NCI-H2081 (cell line): ENCODE data around the gene MSLN.

Source experiments
- DNase-seq, 2 experiments: peaks; one replicate each; lab custom pipeline; 2025; lab: John Stamatoyannopoulos, UW

MSLN gene

DNA sequence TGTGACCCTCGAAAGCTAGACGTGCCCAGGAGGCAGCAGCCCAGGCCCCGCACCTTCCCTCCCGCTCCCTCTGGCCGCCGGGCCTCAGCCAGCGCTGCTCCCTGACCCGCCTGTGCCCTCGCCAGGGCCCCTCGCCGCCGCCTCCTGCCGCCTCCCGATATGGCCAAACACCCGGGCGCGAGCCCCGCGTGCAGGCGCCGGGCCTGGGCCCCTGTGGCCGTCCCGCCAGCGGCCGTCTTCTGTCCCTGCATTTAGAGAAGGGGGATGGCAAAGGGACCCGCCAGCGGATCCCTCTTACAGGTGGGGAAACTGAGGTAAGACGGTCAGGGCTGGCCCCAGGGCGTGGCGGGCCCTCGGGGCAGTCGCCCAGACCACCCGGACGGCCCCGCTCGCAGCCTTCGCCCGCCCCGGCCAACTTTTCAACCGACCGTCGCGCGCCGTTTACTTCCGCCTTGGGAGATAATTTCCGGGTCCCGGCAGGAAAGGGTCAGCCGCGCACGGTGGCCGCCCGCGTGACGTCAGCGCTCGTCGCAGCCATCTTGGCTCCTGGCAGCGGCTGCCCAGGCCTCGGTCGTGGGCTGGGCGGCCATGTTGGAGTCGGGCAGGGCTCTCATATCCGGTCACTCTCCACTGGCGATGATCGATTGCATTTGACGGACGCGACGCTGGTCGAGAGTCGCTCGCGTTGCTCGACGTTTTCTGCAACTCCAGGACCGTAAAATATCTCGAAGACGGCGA is 47.0 kb downstream of the MSLN start:
- DNase-seq = peak; percentile 88 to 91

DNA sequence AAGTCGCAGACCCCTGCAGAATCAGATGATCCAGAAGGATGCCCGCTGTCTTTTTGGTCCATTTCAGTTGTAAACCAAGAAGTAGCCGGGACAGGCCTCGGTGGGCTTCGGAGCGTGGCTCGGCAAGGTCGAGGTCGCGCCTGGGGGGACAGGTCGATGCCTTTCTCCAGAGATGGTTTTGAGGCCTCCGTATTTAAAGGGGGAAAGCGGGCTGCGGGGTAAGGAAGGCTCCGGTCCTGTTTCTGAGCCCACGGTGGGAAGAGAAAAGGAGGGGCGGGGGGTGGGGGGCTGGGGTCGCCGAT is 47.5 kb downstream of the MSLN start:
- DNase-seq = no peak

DNA sequence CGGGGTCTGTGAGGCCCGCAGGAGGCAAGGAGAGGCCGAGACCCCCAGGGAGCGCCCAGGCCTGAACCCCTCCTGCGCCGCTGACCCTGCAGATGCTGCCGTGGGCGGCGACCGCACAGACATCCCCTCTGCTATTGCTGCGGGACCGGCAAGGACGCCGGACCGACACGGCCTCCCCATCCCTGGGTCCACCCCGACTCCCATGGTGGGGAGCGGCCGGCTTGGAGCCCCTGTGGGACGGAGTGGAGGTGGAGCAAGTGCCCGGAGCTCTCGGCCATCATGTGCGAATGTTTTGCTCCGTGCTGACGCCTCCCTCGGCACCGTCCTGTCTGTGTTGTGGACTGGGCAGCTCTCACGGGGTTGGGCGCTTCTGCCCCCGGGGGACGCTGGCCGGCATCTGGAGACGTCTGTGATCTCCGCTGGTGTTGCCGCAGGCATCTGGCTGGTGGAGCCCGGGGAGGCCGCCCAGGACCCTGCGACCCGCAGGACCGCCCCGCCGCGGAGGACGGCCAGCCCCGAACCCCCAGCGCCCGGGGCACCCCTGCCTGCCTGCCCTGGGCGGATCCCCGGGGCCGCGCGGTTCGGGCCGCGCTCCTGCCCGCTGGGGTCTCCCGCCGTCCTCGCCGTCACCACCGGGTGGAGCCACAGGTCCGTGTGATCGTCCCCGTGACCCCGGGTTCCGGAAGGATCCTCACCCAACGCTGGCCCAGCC is 52.8 kb downstream of the MSLN start:
- no peak for DNase-seq

DNA sequence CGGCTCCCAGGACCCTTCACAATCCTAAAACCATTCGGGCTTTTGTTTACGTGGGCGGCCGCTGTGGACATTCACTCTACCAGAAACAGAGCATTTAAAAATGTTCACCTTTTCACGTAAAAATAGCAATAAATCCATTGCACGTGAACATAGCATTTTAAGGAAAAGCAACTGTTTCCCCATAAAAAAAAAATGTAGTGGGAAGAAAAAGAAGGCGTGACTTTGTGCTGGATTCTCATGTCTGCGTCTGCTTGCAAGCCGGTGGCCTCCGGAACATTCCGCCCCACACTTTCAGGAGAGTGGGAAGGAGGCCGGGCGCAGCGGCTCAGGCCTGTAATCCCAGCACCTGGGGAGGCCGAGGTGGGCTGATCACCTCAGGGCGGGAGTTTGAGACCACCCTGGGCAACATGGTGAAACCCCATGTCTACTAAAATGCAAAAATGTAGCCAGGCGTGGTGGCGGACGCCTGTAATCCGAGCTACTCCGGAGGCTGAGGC is 53.4 kb downstream of the MSLN start:
- DNase-seq = no peak

DNA sequence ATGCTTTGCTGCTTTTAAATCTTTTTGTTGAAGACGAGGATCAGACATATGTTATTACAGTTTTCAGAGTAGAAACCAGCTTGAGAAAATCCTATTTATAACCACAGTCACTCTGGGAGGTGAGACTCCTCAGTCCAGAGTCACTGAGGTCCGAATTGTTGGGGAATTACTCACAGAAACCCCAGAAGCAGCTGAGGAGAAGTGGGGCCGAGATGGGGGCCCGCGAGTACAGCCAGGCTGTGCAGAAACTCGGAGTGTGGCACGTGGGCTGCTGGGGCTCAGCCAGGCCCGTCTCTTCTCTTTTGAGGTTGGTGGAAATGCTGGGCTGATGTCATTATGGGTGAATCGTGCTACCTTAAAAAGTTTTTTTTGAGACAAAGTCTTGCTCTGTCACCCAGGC is 54.4 kb downstream of the MSLN start:
- DNase-seq = no peak

DNA sequence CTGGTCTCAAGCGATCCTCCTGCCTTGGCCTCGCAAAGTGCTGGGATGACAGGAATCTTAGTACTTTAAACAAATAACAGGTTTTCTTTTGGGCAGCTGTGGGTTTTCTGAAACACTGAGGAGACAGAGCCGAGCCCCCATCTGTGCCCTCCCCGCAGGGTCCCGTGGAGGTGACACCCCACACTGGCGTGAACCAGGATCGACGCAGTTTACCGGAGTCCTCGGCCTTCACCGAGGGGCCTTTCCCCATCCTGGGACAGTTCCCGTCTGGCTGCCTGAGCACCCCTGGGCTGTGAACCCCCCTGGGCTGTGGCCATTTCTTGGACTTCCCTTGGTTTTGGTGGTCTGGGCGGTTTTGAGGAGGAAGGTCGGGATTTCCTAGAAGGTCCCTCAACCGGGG is 55.3 kb downstream of the MSLN start:
- DNase-seq = no peak

DNA sequence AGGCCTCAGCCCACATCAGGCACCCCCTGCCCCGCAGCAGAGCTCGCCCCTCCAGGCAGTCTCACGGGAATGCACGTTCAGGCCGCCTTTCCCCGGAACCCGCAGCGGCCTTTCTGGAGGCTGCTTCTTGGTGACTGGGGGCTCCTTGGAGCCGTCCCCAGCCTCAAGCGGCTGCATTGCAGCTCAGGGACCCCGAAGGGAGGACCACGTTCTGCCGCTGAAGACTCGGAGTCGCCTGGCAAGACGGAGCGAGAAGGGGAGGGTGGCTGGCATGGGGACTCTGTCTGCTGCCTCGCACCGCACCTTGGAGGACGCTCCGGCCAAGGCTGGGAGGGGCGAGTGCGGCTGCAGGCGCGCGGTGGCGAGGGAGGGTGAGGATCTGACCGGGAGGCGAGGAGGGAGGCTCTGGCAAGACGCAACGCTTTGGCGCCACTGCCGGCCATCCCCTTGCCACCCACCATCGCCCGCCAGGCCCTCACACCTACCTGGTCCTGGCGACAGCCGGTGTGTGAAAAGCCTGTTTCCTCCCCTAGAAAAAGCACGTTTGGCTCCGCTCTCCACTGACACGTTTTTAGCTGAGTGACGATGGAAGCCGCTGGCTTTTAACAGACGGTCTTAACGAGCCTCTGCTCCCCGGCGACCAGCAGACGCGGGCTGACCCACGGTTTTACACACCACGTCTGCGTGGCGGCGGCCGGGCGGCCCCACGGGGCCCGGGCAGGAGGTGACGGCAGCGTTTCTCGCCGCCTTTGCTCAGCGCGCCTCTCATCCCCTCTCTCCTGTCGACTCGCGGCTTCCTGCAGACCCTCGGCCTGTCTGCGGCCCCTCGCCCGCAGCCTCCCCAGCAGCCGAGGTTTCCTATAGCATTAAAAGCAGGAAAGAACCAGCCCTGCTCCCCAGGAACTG is 56.7 kb downstream of the MSLN start:
- no peak for DNase-seq

DNA sequence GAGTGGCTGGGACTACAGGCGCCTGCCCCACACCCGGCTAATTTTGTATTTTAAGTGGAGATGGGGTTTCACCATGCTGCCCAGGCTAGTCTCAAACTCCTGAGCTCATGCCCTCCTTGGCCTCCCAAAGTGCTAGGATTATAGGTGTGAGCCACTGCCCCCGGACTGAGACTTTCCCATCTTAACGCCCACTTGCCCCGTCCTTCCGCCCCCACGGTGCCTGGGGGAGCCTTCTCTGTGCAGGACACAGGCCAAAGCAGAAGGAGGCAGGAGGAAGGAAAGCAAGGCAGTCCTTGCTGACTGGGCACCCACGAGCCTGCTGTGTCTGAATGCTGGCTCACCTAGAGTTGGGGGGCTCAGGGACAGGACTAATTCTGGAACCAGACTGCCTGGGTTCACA is 57.6 kb downstream of the MSLN start:
- DNase-seq = no peak
